PFSK-1 (cell line): ENCODE data around the gene ERGIC1.

ENCODE experiments used
- POLR2AphosphoS5 ChIP-seq: IDR thresholded peaks from 2 replicates; pipeline ENCODE4 v1.6.1; 2012; ENCODE audit warnings: low read depth, mild to moderate bottlenecking, control low read depth, low read length, moderate library complexity
- SIN3A ChIP-seq: IDR thresholded peaks from 2 replicates; pipeline ENCODE4 v1.6.1; 2012; ENCODE audit warnings: mild to moderate bottlenecking, low read length, moderate library complexity, borderline replicate concordance; ENCODE audit not compliant: insufficient read depth
- TAF1 ChIP-seq: IDR thresholded peaks from 2 replicates; pipeline ENCODE4 v1.6.1; 2012; ENCODE audit warnings: low read length, control low read depth, borderline replicate concordance; ENCODE audit not compliant: insufficient read depth
- TF ChIP-seq, protein P1 (sequence below), 2 experiments: IDR thresholded peaks; 2 replicates each; pipeline versions ENCODE4 v1.6.1 to v1.8.0; 2011 to 2012; ENCODE audit warnings: low read depth in 2 of 2, low read length in 2 of 2, control low read depth in 1 of 2, inconsistent platforms in 1 of 2, mild to moderate bottlenecking in 1 of 2, moderate library complexity in 1 of 2; ENCODE audit not compliant: insufficient read depth in 1 of 2

DNA sequence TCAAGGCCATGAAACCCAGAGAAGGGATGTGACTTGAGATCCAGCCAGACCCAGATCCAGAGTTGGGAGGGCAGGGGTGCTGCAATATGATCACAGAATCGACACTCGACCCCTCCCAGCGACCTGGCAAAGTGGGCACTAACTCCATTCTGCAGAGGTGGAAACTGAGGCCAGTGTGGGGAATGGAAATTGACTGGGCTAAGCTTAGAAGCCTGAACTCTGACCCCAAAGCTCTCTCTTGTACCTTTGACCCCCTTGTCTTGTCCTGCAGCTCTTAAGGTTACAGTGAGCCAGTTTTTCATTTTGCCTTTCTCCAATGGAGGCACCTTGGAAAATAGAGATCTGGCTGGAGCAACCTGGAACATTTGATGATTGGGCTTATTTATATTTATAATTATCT lies 14.5 kb upstream of the ERGIC1 start:
- TF ChIP-seq, protein P1, sequence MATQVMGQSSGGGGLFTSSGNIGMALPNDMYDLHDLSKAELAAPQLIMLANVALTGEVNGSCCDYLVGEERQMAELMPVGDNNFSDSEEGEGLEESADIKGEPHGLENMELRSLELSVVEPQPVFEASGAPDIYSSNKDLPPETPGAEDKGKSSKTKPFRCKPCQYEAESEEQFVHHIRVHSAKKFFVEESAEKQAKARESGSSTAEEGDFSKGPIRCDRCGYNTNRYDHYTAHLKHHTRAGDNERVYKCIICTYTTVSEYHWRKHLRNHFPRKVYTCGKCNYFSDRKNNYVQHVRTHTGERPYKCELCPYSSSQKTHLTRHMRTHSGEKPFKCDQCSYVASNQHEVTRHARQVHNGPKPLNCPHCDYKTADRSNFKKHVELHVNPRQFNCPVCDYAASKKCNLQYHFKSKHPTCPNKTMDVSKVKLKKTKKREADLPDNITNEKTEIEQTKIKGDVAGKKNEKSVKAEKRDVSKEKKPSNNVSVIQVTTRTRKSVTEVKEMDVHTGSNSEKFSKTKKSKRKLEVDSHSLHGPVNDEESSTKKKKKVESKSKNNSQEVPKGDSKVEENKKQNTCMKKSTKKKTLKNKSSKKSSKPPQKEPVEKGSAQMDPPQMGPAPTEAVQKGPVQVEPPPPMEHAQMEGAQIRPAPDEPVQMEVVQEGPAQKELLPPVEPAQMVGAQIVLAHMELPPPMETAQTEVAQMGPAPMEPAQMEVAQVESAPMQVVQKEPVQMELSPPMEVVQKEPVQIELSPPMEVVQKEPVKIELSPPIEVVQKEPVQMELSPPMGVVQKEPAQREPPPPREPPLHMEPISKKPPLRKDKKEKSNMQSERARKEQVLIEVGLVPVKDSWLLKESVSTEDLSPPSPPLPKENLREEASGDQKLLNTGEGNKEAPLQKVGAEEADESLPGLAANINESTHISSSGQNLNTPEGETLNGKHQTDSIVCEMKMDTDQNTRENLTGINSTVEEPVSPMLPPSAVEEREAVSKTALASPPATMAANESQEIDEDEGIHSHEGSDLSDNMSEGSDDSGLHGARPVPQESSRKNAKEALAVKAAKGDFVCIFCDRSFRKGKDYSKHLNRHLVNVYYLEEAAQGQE (IDR thresholded peaks at IDR 0.05; ENCODE audit: insufficient read depth in 1 of 2, low read depth in 2 of 2, low read length in 2 of 2), result no peak
- TF ChIP-seq POLR2AphosphoS5, result no peak
- no peak for TF ChIP-seq TAF1
- TF ChIP-seq SIN3A, result no peak
